ENCODE measurements around the gene ANAPC5.
"Not testable (repeated sequence)": the region's sequence is repeated elsewhere in the genome, so short reads cannot be mapped to it uniquely, and the experiment has no call there.

Gene ANAPC5

GRCh38 chr12:121365416-121366062 lies 13.3 kb upstream of the ANAPC5 start:
- DNase-seq: no peak

GRCh38 chr12:121364683-121365121 lies 12.5 kb upstream of the ANAPC5 start:
- DNase-seq: peak; percentile 65

GRCh38 chr12:121358073-121358472 lies 5.9 kb upstream of the ANAPC5 start:
- DNase-seq: no peak

GRCh38 chr12:121357331-121357730 lies 5.1 kb upstream of the ANAPC5 start:
- no peak for DNase-seq

- DNase-seq: no peak
These were observed 4.4 kb upstream of the ANAPC5 start for GRCh38 chr12:121356657-121357056.

- DNase-seq: no peak
These were observed 3.6 kb upstream of the ANAPC5 start for GRCh38 chr12:121355818-121356217.

- no peak for DNase-seq
These were observed 439 bp upstream of the ANAPC5 start for GRCh38 chr12:121352682-121353018.

- DNase-seq: no peak
These were observed 5.5 kb downstream of the ANAPC5 start for GRCh38 chr12:121346747-121347146.

GRCh38 chr12:121345151-121345815 lies 6.9 kb downstream of the ANAPC5 start:
- no peak for DNase-seq

- no peak for DNase-seq
These were observed 7.7 kb downstream of the ANAPC5 start for GRCh38 chr12:121344506-121344905.

- no peak for DNase-seq
These were observed 14.8 kb downstream of the ANAPC5 start for GRCh38 chr12:121337416-121337815.

GRCh38 chr12:121334513-121335343 lies 17.5 kb downstream of the ANAPC5 start:
- DNase-seq: peak; percentile 67

- no peak for DNase-seq
These were observed 18.5 kb downstream of the ANAPC5 start for GRCh38 chr12:121333747-121334146.

- DNase-seq: no peak
These were observed 21.0 kb downstream of the ANAPC5 start for GRCh38 chr12:121331248-121331647.

GRCh38 chr12:121330692-121331091 lies 21.5 kb downstream of the ANAPC5 start:
- no peak for DNase-seq

GRCh38 chr12:121330195-121330594 lies 22.0 kb downstream of the ANAPC5 start:
- DNase-seq: no peak

- DNase-seq: no peak
These were observed 23.6 kb downstream of the ANAPC5 start for GRCh38 chr12:121328620-121329019.

- no peak for DNase-seq
These were observed 25.1 kb downstream of the ANAPC5 start for GRCh38 chr12:121326996-121327674.

GRCh38 chr12:121325922-121326396 lies 26.3 kb downstream of the ANAPC5 start:
- DNase-seq: peak; percentile 36

- no peak for DNase-seq
These were observed 28.3 kb downstream of the ANAPC5 start for GRCh38 chr12:121323908-121324307.

GRCh38 chr12:121318121-121318520 lies 34.1 kb downstream of the ANAPC5 start:
- no peak for DNase-seq

GRCh38 chr12:121314431-121314830 lies 37.8 kb downstream of the ANAPC5 start:
- peak; percentile 80 for DNase-seq

- DNase-seq: not testable (repeated sequence)
These were observed 42.0 kb downstream of the ANAPC5 start for GRCh38 chr12:121310231-121310630.

Data from MV-4-11 (cell line).